ENCODE measurements around the gene HES1. TPM values are rescaled to one million over a fixed set of nuclear protein-coding genes. Genes with fewer than 3 reads are reported as not detected.

HES1 gene
- polyA plus RNA-seq, 1 donor (not counting 4 experiments of a cell fraction or from before 2014, with no cell fraction given), result 138 TPM

DNA sequence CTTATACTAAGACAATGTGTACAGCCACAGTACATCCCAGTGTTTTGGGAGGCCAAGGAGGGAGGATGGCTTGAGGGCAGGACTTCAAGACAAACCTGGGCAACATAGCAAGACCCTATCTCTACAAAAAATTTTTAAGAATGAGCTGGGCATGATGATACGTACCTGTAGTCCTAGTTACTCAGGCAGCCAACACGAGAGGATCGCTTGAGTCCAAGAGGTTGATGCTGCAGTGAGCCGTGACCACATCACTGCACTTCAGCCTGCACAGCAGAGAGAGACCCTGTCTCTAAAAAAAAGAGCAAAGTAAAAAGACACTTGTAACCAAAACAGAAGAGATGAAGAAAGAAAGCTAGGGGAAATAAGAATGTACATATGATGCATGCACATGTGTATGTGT lies 38.5 kb downstream of the HES1 start:
- Histone ChIP-seq H3K36me3 (ENCODE audit: control insufficient read depth in 2 of 2, extremely low read depth in 1 of 2, insufficient read depth in 2 of 2, low read length in 2 of 2) (no peaks in the 10 kb centered on the region), H3K27ac (ENCODE audit: control insufficient read depth, insufficient read depth, low read length) (no peak overlapping the region), H3K79me2 (ENCODE audit: control insufficient read depth, insufficient read depth, low read length) (no peaks in the 10 kb centered on the region), H3K4me3 (ENCODE audit: control insufficient read depth in 2 of 3, extremely low read depth in 1 of 3, insufficient read depth in 2 of 3, low read depth in 1 of 3, low read length in 3 of 3) (no peak overlapping the region), H4K20me1 (ENCODE audit: control insufficient read depth, extremely low read depth, insufficient read depth, low read length) (no peaks in the 10 kb centered on the region), H3K4me1 (ENCODE audit: control insufficient read depth, extremely low read depth, insufficient read depth, low read length) (no peaks in the 10 kb centered on the region), H3K4me2 (ENCODE audit: control insufficient read depth, extremely low read depth, insufficient read depth, low read depth, low read length) (no peak overlapping the region), H3K9ac (ENCODE audit: control insufficient read depth, extremely low read depth, insufficient read depth, low read length) (no peak overlapping the region), H3K9me1 (ENCODE audit: control insufficient read depth, extremely low read depth, insufficient read depth, low read length) (no peaks in the 10 kb centered on the region), H2AFZ (ENCODE audit: control insufficient read depth, low read length) (no peak overlapping the region), H3K9me3 (ENCODE audit: control insufficient read depth, low read depth, low read length) (no peaks in the 10 kb centered on the region), H3K27me3 (ENCODE audit: control insufficient read depth, extremely low read depth, insufficient read depth, low read length) (no peaks in the 10 kb centered on the region)
- FAIRE-seq (no peak), DNase-seq (ENCODE audit: low read depth, low spot score) (no peak)
- no peak for TF ChIP-seq CTCF (optimal IDR thresholded peaks at IDR 0.05 in 1 of 3, IDR thresholded peaks at IDR 0.05 in 1 of 3, conservative IDR thresholded peaks at IDR 0.05 in 1 of 3; ENCODE audit: extremely low read depth in 1 of 3, insufficient read depth in 2 of 3, low read length in 3 of 3)
- no peak for TF ChIP-seq EZH2 (IDR thresholded peaks at IDR 0.05; ENCODE audit: low read length)
- dilution Hi-C loops (cut with MboI; ENCODE audit: extremely low pct_ligation_motif_present, low sequenced_read_pairs), result loop anchor here (25.0 kb wide), 1 partner anchor 138 kb away; no protein-coding TSS in a partner anchor

- no peaks in the 10 kb centered on the region for H3K27me3 ChIP-seq (ENCODE audit: control insufficient read depth, extremely low read depth, insufficient read depth, low read length)
- H4K20me1 ChIP-seq (ENCODE audit: control insufficient read depth, extremely low read depth, insufficient read depth, low read length), result no peaks in the 10 kb centered on the region
- H3K27ac ChIP-seq (ENCODE audit: control insufficient read depth, insufficient read depth, low read length), result no peak overlapping the region
- no peaks in the 10 kb centered on the region for H3K36me3 ChIP-seq (ENCODE audit: control insufficient read depth in 2 of 2, extremely low read depth in 1 of 2, insufficient read depth in 2 of 2, low read length in 2 of 2)
- no peaks in the 10 kb centered on the region for H3K9me1 ChIP-seq (ENCODE audit: control insufficient read depth, extremely low read depth, insufficient read depth, low read length)
- no peak overlapping the region for H3K4me2 ChIP-seq (ENCODE audit: control insufficient read depth, extremely low read depth, insufficient read depth, low read depth, low read length)
- H2AFZ ChIP-seq (ENCODE audit: control insufficient read depth, low read length), result no peak overlapping the region
- no peaks in the 10 kb centered on the region for H3K4me1 ChIP-seq (ENCODE audit: control insufficient read depth, extremely low read depth, insufficient read depth, low read length)
- H3K9me3 ChIP-seq (ENCODE audit: control insufficient read depth, low read depth, low read length), result no peaks in the 10 kb centered on the region
- dilution Hi-C loops (cut with MboI; ENCODE audit: extremely low pct_ligation_motif_present, low sequenced_read_pairs), result loop anchor here (25.0 kb wide), 1 partner anchor 137 kb away; no protein-coding TSS in a partner anchor
- DNase-seq (ENCODE audit: low read depth, low spot score) (no peak), FAIRE-seq (no peak)
- H3K79me2 ChIP-seq (ENCODE audit: control insufficient read depth, insufficient read depth, low read length), result no peaks in the 10 kb centered on the region
- TF ChIP-seq CTCF (optimal IDR thresholded peaks at IDR 0.05 in 1 of 3, IDR thresholded peaks at IDR 0.05 in 1 of 3, conservative IDR thresholded peaks at IDR 0.05 in 1 of 3; ENCODE audit: extremely low read depth in 1 of 3, insufficient read depth in 2 of 3, low read length in 3 of 3) (no peak), EZH2 (IDR thresholded peaks at IDR 0.05; ENCODE audit: low read length) (no peak)
- no peak overlapping the region for H3K9ac ChIP-seq (ENCODE audit: control insufficient read depth, extremely low read depth, insufficient read depth, low read length)
- H3K4me3 ChIP-seq (ENCODE audit: control insufficient read depth in 2 of 3, extremely low read depth in 1 of 3, insufficient read depth in 2 of 3, low read depth in 1 of 3, low read length in 3 of 3), result no peak overlapping the region
Measured at GRCh38 chr3:194174980-194175379, 39.0 kb downstream of the HES1 start.

Data from keratinocyte (primary cell).